ENCODE data around the gene CCDC146.

CCDC146 gene

GRCh38 chr7:77245015-77245755 lies 122.8 kb downstream of the CCDC146 start:
- H3K36me3 ChIP-seq (ENCODE audit: control insufficient read depth, insufficient read depth, low read length): no peaks in the 10 kb centered on the region
- no peak for DNase-seq (ENCODE audit: extremely low read depth, insufficient read length)
- no peak for TF ChIP-seq CTCF (IDR thresholded peaks at IDR 0.05; ENCODE audit: insufficient read depth, low read length, poor library complexity, severe bottlenecking)
- no peaks in the 10 kb centered on the region for H3K27me3 ChIP-seq (replicated peaks; ENCODE audit: control insufficient read depth, insufficient read depth, low read length)
- H3K4me3 ChIP-seq (replicated peaks; ENCODE audit: low read depth, low read length): no peak overlapping the region

- DNase-seq (ENCODE audit: extremely low read depth, insufficient read length): no peak
- Histone ChIP-seq H3K36me3 (ENCODE audit: control insufficient read depth, insufficient read depth, low read length) (no peaks in the 10 kb centered on the region), H3K4me3 (replicated peaks; ENCODE audit: low read depth, low read length) (no peak overlapping the region), H3K27me3 (replicated peaks; ENCODE audit: control insufficient read depth, insufficient read depth, low read length) (no peaks in the 10 kb centered on the region)
- no peak for TF ChIP-seq CTCF (IDR thresholded peaks at IDR 0.05; ENCODE audit: insufficient read depth, low read length, poor library complexity, severe bottlenecking)
Observed at GRCh38 chr7:77246026-77246640, 123.7 kb downstream of the CCDC146 start.

- H3K36me3 ChIP-seq (ENCODE audit: control insufficient read depth, insufficient read depth, low read length): no peaks in the 10 kb centered on the region
- H3K27me3 ChIP-seq (replicated peaks; ENCODE audit: control insufficient read depth, insufficient read depth, low read length): no peaks in the 10 kb centered on the region
- peak; percentile 70 for TF ChIP-seq CTCF (IDR thresholded peaks at IDR 0.05; ENCODE audit: insufficient read depth, low read length, poor library complexity, severe bottlenecking)
- no peak overlapping the region for H3K4me3 ChIP-seq (replicated peaks; ENCODE audit: low read depth, low read length)
- no peak for DNase-seq (ENCODE audit: extremely low read depth, insufficient read length)
Observed at GRCh38 chr7:77247206-77247850, 124.9 kb downstream of the CCDC146 start.

GRCh38 chr7:77248154-77248553 lies 125.7 kb downstream of the CCDC146 start:
- DNase-seq (ENCODE audit: extremely low read depth, insufficient read length): no peak
- no peak overlapping the region for H3K4me3 ChIP-seq (replicated peaks; ENCODE audit: low read depth, low read length)
- H3K36me3 ChIP-seq (ENCODE audit: control insufficient read depth, insufficient read depth, low read length): no peaks in the 10 kb centered on the region
- no peaks in the 10 kb centered on the region for H3K27me3 ChIP-seq (replicated peaks; ENCODE audit: control insufficient read depth, insufficient read depth, low read length)
- no peak for TF ChIP-seq CTCF (IDR thresholded peaks at IDR 0.05; ENCODE audit: insufficient read depth, low read length, poor library complexity, severe bottlenecking)

GRCh38 chr7:77252506-77252905 lies 130.1 kb downstream of the CCDC146 start:
- H3K36me3 ChIP-seq (ENCODE audit: control insufficient read depth, insufficient read depth, low read length): no peaks in the 10 kb centered on the region
- no peak for TF ChIP-seq CTCF (IDR thresholded peaks at IDR 0.05; ENCODE audit: insufficient read depth, low read length, poor library complexity, severe bottlenecking)
- DNase-seq (ENCODE audit: extremely low read depth, insufficient read length): no peak

More at GRCh38 chr7:77252506-77252905, 130.1 kb downstream of the CCDC146 start:
- Histone ChIP-seq H3K4me3 (replicated peaks; ENCODE audit: low read depth, low read length) (no peak overlapping the region), H3K27me3 (replicated peaks; ENCODE audit: control insufficient read depth, insufficient read depth, low read length) (no peaks in the 10 kb centered on the region)

Measured in GM06990 (cell line).